Fibroblast of lung (primary cell): ENCODE results near the gene CHD2. TPM values are rescaled to one million over a fixed set of nuclear protein-coding genes. Genes with fewer than 3 reads are reported as not detected.

Source experiments
- DNase-seq, 2 donors: peaks; one replicate each; pipeline versions ENCODE4 v3.0.0 to v3.0.0-alpha.2; 2010; ENCODE audit warnings: low read depth in 2 of 2
- H2AFZ ChIP-seq: 2 replicates; pipeline ENCODE4 v1.5.1; 2012; ENCODE audit warnings: low read length, control low read depth, inconsistent platforms
- H3K27ac ChIP-seq: 2 replicates; pipeline ENCODE4 v1.5.1; 2011; ENCODE audit warnings: low read length, control low read depth; ENCODE audit not compliant: insufficient read depth
- H3K27me3 ChIP-seq: 2 replicates; pipeline ENCODE4 v1.5.1; 2011; ENCODE audit warnings: mild to moderate bottlenecking, low read length; ENCODE audit not compliant: control insufficient read depth, insufficient read depth
- H3K36me3 ChIP-seq: 2 replicates; pipeline ENCODE4 v1.5.1; 2011; ENCODE audit warnings: low read length; ENCODE audit not compliant: control insufficient read depth, insufficient read depth
- H3K4me1 ChIP-seq: 2 replicates; pipeline ENCODE4 v1.5.1; 2011; ENCODE audit warnings: low read length; ENCODE audit not compliant: control insufficient read depth, insufficient read depth; ENCODE audit errors: extremely low read depth
- H3K4me2 ChIP-seq: 2 replicates; pipeline ENCODE4 v1.5.1; 2011; ENCODE audit warnings: low read length, control low read depth; ENCODE audit not compliant: insufficient read depth; ENCODE audit errors: extremely low read depth
- H3K4me3 ChIP-seq, 4 experiments: fragments of 200-600 bp in 1 of 4; sonication (generic) in 1 of 4; replicated peaks in 1 of 4; 2 replicates each; pipeline ENCODE4 v1.5.1; 2011 to 2016; ENCODE audit warnings: low read length in 4 of 4, low read depth in 3 of 4, mild to moderate bottlenecking in 3 of 4, control low read depth in 2 of 4, inconsistent platforms in 1 of 4, mixed read lengths in 1 of 4; ENCODE audit not compliant: insufficient read depth in 1 of 4; ENCODE audit errors: control extremely low read depth in 1 of 4
- H3K79me2 ChIP-seq: 2 replicates; pipeline ENCODE4 v1.5.1; 2012; ENCODE audit warnings: mild to moderate bottlenecking, low read length, inconsistent platforms; ENCODE audit not compliant: control insufficient read depth, insufficient read depth
- H3K9ac ChIP-seq: 2 replicates; pipeline ENCODE4 v1.5.1; 2011; ENCODE audit warnings: mild to moderate bottlenecking, low read length, control low read depth; ENCODE audit not compliant: insufficient read depth
- H3K9me3 ChIP-seq: 2 replicates; pipeline ENCODE4 v1.5.1; 2012; ENCODE audit warnings: low read depth, low read length; ENCODE audit not compliant: control insufficient read depth, insufficient read depth
- H4K20me1 ChIP-seq: 2 replicates; pipeline ENCODE4 v1.5.1; 2011; ENCODE audit warnings: low read length; ENCODE audit not compliant: control insufficient read depth, insufficient read depth; ENCODE audit errors: extremely low read depth
- CTCF ChIP-seq, 2 donors: IDR thresholded peaks in 1 of 2; conservative IDR thresholded peaks in 1 of 2; 1 replicate in 1 of 2; 2 replicates in 1 of 2; pipeline ENCODE4 v1.5.1; 2011 to 2012; ENCODE audit warnings: low read length in 2 of 2, control low read depth in 1 of 2, inconsistent platforms in 1 of 2, low read depth in 1 of 2, mild to moderate bottlenecking in 1 of 2
- EZH2 ChIP-seq: IDR thresholded peaks from 2 replicates; pipeline ENCODE4 v1.5.1; 2012; ENCODE audit warnings: low read length, control low read depth, mild to moderate bottlenecking; ENCODE audit errors: missing control alignments
- polyA plus RNA-seq, 2 donors: library from polyadenylated mRNA; depleted of rRNA in 1 of 2; stranded (reverse) in 1 of 2; unstranded in 1 of 2; fragments of >200 nt; gene quantifications; 2 replicates each; pipeline ENCODE4 v1.2.1, GENCODE V29; 2011 to 2012; ENCODE audit warnings: missing spikeins in 1 of 2
- total RNA-seq: library from RNA; depleted of rRNA; stranded (reverse); fragments of >200 nt; gene quantifications from 2 replicates; pipeline ENCODE4 v1.2.1, GENCODE V29; 2014

CHD2 gene
- total and polyA plus RNA-seq, 2 donors (not counting 1 experiment from before 2014, with no cell fraction given), result 36.5 to 92.5 TPM

- no peaks in the 10 kb centered on the region for H3K9me3 ChIP-seq
- no peak overlapping the region for H3K27ac ChIP-seq
- TF ChIP-seq EZH2, result no peak
- H3K27me3 ChIP-seq, result no peaks in the 10 kb centered on the region
- peaks cover 4% of the 10 kb centered on the region for H3K4me1 ChIP-seq
- H3K36me3 ChIP-seq, result no peaks in the 10 kb centered on the region
- H3K9ac ChIP-seq, result no peak overlapping the region
- H3K4me3 ChIP-seq, result no peak overlapping the region
- no peaks in the 10 kb centered on the region for H3K79me2 ChIP-seq
- no peak for DNase-seq
- no peak overlapping the region for H2AFZ ChIP-seq
- H3K4me2 ChIP-seq, result no peak overlapping the region
- no peaks in the 10 kb centered on the region for H4K20me1 ChIP-seq
Observed at GRCh38 chr15:92877000-92877399, 23.1 kb upstream of the CHD2 start.

GRCh38 chr15:92877416-92877815, 22.7 kb upstream of the CHD2 start:
- TF ChIP-seq EZH2, result no peak
- TF ChIP-seq CTCF (conservative IDR thresholded peaks at IDR 0.05 in 1 of 2, IDR thresholded peaks at IDR 0.05 in 1 of 2; ENCODE audit: low read depth in 1 of 2, low read length in 2 of 2), result no peak
- no peaks in the 10 kb centered on the region for H3K9me3 ChIP-seq
- DNase-seq, result no peak
- H4K20me1 ChIP-seq, result no peaks in the 10 kb centered on the region
- H3K4me2 ChIP-seq, result no peak overlapping the region
- no peak overlapping the region for H3K4me3 ChIP-seq
- no peak overlapping the region for H3K9ac ChIP-seq
- H2AFZ ChIP-seq, result no peak overlapping the region
- H3K79me2 ChIP-seq, result no peaks in the 10 kb centered on the region
- no peaks in the 10 kb centered on the region for H3K27me3 ChIP-seq
- H3K27ac ChIP-seq, result no peak overlapping the region
- no peaks in the 10 kb centered on the region for H3K36me3 ChIP-seq
- peaks cover 4% of the 10 kb centered on the region for H3K4me1 ChIP-seq

GRCh38 chr15:92878593-92879053, 21.5 kb upstream of the CHD2 start:
- H4K20me1 ChIP-seq, result no peaks in the 10 kb centered on the region
- no peak overlapping the region for H3K27ac ChIP-seq
- peaks cover 10% of the 10 kb centered on the region for H3K79me2 ChIP-seq
- TF ChIP-seq CTCF (conservative IDR thresholded peaks at IDR 0.05 in 1 of 2, IDR thresholded peaks at IDR 0.05 in 1 of 2; ENCODE audit: low read depth in 1 of 2, low read length in 2 of 2) (no peak), EZH2 (no peak)
- H3K4me2 ChIP-seq, result no peak overlapping the region
- DNase-seq, result no peak
- H3K4me1 ChIP-seq, result peaks cover 4% of the 10 kb centered on the region
- H3K4me3 ChIP-seq, result no peak overlapping the region
- no peak overlapping the region for H3K9ac ChIP-seq
- no peak overlapping the region for H2AFZ ChIP-seq
- H3K9me3 ChIP-seq, result no peaks in the 10 kb centered on the region
- H3K27me3 ChIP-seq, result no peaks in the 10 kb centered on the region
- no peaks in the 10 kb centered on the region for H3K36me3 ChIP-seq
